Stimulated activated CD4-positive, alpha-beta T cell treated with anti-CD3 and anti-CD28 coated beads, Interleukin-2, amount 100 ng/mL, for 24 hours (primary cell): ENCODE data around the gene IRF2.
"Not testable (repeated sequence)": the region's sequence is repeated elsewhere in the genome, so short reads cannot be mapped to it uniquely, and the experiment has no call there.

Source experiments
- DNase-seq, 2 donors: peaks; one replicate each; pipeline ENCODE4 v3.0.0-alpha.2; 2020

Gene IRF2

GRCh38 chr4:184343502-184344177 is 130.7 kb downstream of the IRF2 start:
- peak; percentile 33 to 46 for DNase-seq

- DNase-seq: not testable (repeated sequence)
Measured at GRCh38 chr4:184342857-184343237, 131.5 kb downstream of the IRF2 start.

DNA sequence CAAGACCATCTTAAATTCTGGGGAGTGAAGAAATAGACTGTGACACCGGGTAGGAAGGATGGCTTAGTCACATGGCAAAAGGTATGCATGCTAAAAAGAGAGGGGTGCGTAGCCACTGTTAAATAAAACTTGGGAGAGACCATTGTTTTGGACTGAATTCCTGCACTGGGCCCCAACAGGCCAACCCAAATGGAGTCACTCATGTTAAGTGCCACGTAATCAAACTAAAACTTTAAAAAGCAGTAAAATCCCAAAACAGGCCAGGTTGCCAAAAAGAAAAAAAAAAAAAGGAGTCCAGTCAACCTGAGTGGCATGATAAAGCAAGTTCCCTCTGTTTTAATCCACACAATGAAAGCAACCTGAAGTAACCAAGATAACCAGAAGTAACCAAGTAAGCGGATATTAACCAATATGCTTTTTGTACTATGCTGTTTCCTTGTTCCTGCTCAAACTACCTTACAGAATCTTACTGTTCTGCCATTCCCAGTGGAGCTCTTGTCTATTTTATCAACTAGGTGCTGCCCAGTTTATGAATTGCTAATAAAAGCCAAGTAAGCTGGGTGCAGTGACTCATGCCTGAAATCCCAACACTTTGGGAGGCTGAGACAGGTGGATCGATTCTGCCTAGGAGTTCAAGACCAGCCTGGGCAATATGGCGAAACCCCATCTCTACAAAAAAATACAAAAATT is 132.0 kb downstream of the IRF2 start:
- DNase-seq: no peak

DNA sequence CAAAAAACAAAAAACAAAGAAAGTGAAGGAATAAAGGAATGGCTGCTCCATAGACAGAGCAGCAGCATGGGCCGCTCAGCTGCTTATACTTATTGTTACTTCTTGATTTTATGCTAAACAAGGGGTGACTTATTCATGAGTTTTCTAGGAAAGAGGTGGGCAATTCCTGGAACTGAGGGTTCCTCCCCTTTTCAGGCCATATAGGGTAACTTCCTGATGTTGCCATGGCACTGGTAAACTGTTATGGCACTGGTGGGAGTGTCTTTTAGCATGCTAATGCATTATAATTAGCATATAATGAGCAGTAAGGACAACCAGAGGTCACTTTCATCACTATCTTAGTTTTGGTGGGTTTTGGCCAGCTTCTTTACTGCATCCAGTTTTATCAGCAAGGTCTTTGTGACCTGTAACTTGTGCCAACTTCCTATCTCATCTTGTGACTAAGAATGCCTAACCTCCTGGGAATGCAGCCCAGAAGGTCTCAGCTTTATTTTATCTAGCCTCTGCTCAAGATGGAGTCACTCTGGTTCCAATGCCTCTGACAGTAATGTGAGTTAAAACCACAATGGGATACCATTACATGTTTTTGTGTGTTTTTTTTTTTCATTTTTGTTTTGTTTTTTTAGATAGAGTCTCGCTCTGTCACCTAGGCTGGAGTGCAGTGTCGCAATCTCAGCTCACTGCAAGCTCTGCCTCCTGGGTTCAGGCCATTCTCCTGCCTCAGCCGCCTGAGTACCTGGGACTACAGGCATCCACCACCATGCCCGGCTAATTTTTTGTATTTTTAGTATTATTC is 134.8 kb downstream of the IRF2 start:
- DNase-seq: not testable (repeated sequence)

GRCh38 chr4:184337907-184338306 is 136.4 kb downstream of the IRF2 start:
- DNase-seq: no peak
